Measurements from ENCODE around the gene NCOR1.
"Not testable (repeated sequence)": the region's sequence is repeated elsewhere in the genome, so short reads cannot be mapped to it uniquely, and the experiment has no call there.

Gene NCOR1

GRCh38 chr17:16222406-16222805, 7.1 kb upstream of the NCOR1 start:
- Mint-ChIP-seq H3K36me3 (ENCODE audit: low read depth) (no peaks in the 10 kb centered on the region), H3K9me3 (no peaks in the 10 kb centered on the region), H3K27me3 (ENCODE audit: low read depth) (no peaks in the 10 kb centered on the region), H3K4me1 (peaks cover 4% of the 10 kb centered on the region), H3K4me3 (no peak overlapping the region), H3K27ac (no peak overlapping the region)
- no peak for TF ChIP-seq CTCF (IDR thresholded peaks at IDR 0.05; ENCODE audit: unreplicated experiment in 3 of 3)

GRCh38 chr17:16217002-16217635, 1.8 kb upstream of the NCOR1 start, which contains the start of gene PIGL:
Gene PIGL, plus strand, starts transcription at chr17:16217210. Its CDS starts 17 bp downstream, at chr17:16217227.
- peak within 1 kb of the TSS; percentile 92 to 97 (median 96) for H3K4me3 Mint-ChIP-seq
- TF ChIP-seq CTCF (IDR thresholded peaks at IDR 0.05; ENCODE audit: unreplicated experiment in 3 of 3) = no peak

GRCh38 chr17:16216341-16217001, 1.1 kb upstream of the NCOR1 start:
- Mint-ChIP-seq H3K4me1 (peaks cover 31% of the 10 kb centered on the region), H3K27ac (peak overlapping the region; percentile 100), H3K4me3 (peak overlapping the region; percentile 92 to 97 (median 96))
- H3K9me3 Mint-ChIP-seq; H3K36me3 Mint-ChIP-seq (ENCODE audit: low read depth); H3K27me3 Mint-ChIP-seq (ENCODE audit: low read depth): not testable (repeated sequence)

More at GRCh38 chr17:16217002-16217635, 1.8 kb upstream of the NCOR1 start, which contains the start of gene PIGL:
- Mint-ChIP-seq H3K9me3 (no peaks in the 10 kb centered on the region), H3K27me3 (ENCODE audit: low read depth) (no peaks in the 10 kb centered on the region), H3K27ac (peak within 1 kb of the TSS; percentile 100), H3K4me1 (peaks cover 31% of the 10 kb centered on the region), H3K36me3 (ENCODE audit: low read depth) (no peaks in the 10 kb centered on the region)

GRCh38 chr17:16215965-16216316, 607 bp upstream of the NCOR1 start:
- no peaks in the 10 kb centered on the region for H3K27me3 Mint-ChIP-seq (ENCODE audit: low read depth)
- TF ChIP-seq CTCF (IDR thresholded peaks at IDR 0.05; ENCODE audit: unreplicated experiment in 3 of 3) = no peak
- peak overlapping the region; percentile 88 to 93 (median 89) for H3K4me3 Mint-ChIP-seq
- peak overlapping the region; percentile 89 to 100 (median 98) for H3K27ac Mint-ChIP-seq
- H3K36me3 Mint-ChIP-seq (ENCODE audit: low read depth) = no peaks in the 10 kb centered on the region
- H3K9me3 Mint-ChIP-seq = no peaks in the 10 kb centered on the region
- H3K4me1 Mint-ChIP-seq = peaks cover 31% of the 10 kb centered on the region

GRCh38 chr17:16215002-16215272, 397 bp downstream of the NCOR1 start:
- Mint-ChIP-seq H3K36me3 (ENCODE audit: low read depth) (no peaks in the 10 kb centered on the region), H3K9me3 (no peaks in the 10 kb centered on the region), H3K27ac (peak overlapping the region; percentile 78 to 96 (median 86)), H3K4me1 (peaks cover 31% of the 10 kb centered on the region), H3K27me3 (ENCODE audit: low read depth) (no peaks in the 10 kb centered on the region), H3K4me3 (peak overlapping the region; percentile 92 to 98 (median 93))
- no peak for TF ChIP-seq CTCF (IDR thresholded peaks at IDR 0.05; ENCODE audit: unreplicated experiment in 3 of 3)

- Mint-ChIP-seq H3K36me3 (ENCODE audit: low read depth) (no peaks in the 10 kb centered on the region), H3K9me3 (no peaks in the 10 kb centered on the region), H3K4me3 (peak overlapping the region; percentile 92 to 98 (median 93)), H3K27me3 (ENCODE audit: low read depth) (no peaks in the 10 kb centered on the region), H3K4me1 (peaks cover 31% of the 10 kb centered on the region), H3K27ac (peak overlapping the region; percentile 78 to 96 (median 86))
- no peak for TF ChIP-seq CTCF (IDR thresholded peaks at IDR 0.05; ENCODE audit: unreplicated experiment in 3 of 3)
Observed at GRCh38 chr17:16214190-16215001, 938 bp downstream of the NCOR1 start.
